Pancreas (tissue), 10 donors: ENCODE results near the gene EVI5. TPM values are rescaled to one million over a fixed set of nuclear protein-coding genes. Genes with fewer than 3 reads are reported as not detected.

Experiments
- ATAC-seq, 4 donors: fragments of 200-7000 bp; cut with Tn5 transposase; one replicate each; pipeline versions ENCODE4 v1.8.0 to v1.9.1; 2020; ENCODE audit warnings: mild to moderate bottlenecking in 4 of 4, moderate library complexity in 4 of 4
- DNase-seq, 6 donors: peaks; one replicate each; pipeline ENCODE4 v3.0.0-alpha.2; 2020
- FAIRE-seq: peaks from 2 replicates; lab custom pipeline; 2012; peaks lifted over from hg19 to GRCh38; lab: Jason Lieb, UNC
- H3K27ac ChIP-seq, 4 donors: fragments of 200-600 bp; sonication (generic); 1 replicate in 3 of 4; 2 replicates in 1 of 4; pipeline versions ENCODE4 v1.5.0 to v1.8.0; 2020
- H3K27me3 ChIP-seq, 4 donors: fragments of 200-600 bp; one replicate each; pipeline ENCODE4 v1.8.0; 2021
- H3K36me3 ChIP-seq, 3 donors: fragments of 200-600 bp; sonication (generic) in 1 of 3; one replicate each; pipeline versions ENCODE4 v1.5.0 to v1.8.0; 2020 to 2021
- H3K4me1 ChIP-seq, 3 donors: fragments of 200-600 bp; one replicate each; pipeline ENCODE4 v1.8.0; 2021
- H3K4me3 ChIP-seq, 4 donors: fragments of 200-600 bp; sonication (generic) in 2 of 4; one replicate each; pipeline versions ENCODE4 v1.5.0 to v1.8.0; 2020 to 2021
- H3K9me3 ChIP-seq, 4 donors: fragments of 200-600 bp; one replicate each; pipeline ENCODE4 v1.8.0; 2021
- WGBS, 2 donors: extraction: QIAGEN DNeasy Blood & Tissue Kit; methylation state at CpG; one replicate each; pipeline ENCODE4 v1.1.7; 2013; 5-methylcytosine and 5-hydroxymethylcytosine counted together
- intact Hi-C, 3 donors: fragments of 100-400 bp; cut with DNase I; formaldehyde crosslinking; loops; one replicate each; pipeline versions ENCODE4 v1.11.1 to v1.14.2; 2022
- polyA plus RNA-seq, 2 donors: library from polyadenylated mRNA; stranded (reverse); fragments of 200-250 nt; gene quantifications; one replicate each; pipeline ENCODE4 v1.2.3, GENCODE V29; 2013
- total RNA-seq, 6 donors: library from RNA; stranded (reverse); fragmentation: NEBNext Ultra II Directional in 4 of 6; extraction: Animal tissue kit (Norgen Biotek cat#: 25700) in 4 of 6; gene quantifications; one replicate each; pipeline versions ENCODE4 v1.2.1 to v1.2.4, GENCODE V29; 2021 to 2023
- TF ChIP-seq, protein P1 (sequence below), 4 donors: fragments of 200-600 bp; sonication (generic) in 3 of 4; IDR thresholded peaks; one replicate each; pipeline versions ENCODE4 v1.5.0 to v1.8.0; 2021; ENCODE audit warnings: antibody characterized with exemption in 4 of 4
- donor health status: healthy with polysubstance abuse.
- donor health status: DM: no; HTN: no; CAD: no; lungs with moderate emphysema.
- donor health status: DM: no; HTN: no; CAD: no.
- donor health status: control.
- donor health status: control.
- donor health status: Bipolar disorder and iron deficiency.
- donor health status: DM: yes; HTN: yes; CAD: no.
- donor health status: DM: no; HTN: no; CAD: no.
- donor health status: DM: no; HTN: no; CAD: no.
- donor health status: DM: yes; HTN: yes; CAD: no.

EVI5 gene
- total and polyA plus RNA-seq, 8 donors, result 3.3 to 21.7 (median 12.7) TPM

DNA sequence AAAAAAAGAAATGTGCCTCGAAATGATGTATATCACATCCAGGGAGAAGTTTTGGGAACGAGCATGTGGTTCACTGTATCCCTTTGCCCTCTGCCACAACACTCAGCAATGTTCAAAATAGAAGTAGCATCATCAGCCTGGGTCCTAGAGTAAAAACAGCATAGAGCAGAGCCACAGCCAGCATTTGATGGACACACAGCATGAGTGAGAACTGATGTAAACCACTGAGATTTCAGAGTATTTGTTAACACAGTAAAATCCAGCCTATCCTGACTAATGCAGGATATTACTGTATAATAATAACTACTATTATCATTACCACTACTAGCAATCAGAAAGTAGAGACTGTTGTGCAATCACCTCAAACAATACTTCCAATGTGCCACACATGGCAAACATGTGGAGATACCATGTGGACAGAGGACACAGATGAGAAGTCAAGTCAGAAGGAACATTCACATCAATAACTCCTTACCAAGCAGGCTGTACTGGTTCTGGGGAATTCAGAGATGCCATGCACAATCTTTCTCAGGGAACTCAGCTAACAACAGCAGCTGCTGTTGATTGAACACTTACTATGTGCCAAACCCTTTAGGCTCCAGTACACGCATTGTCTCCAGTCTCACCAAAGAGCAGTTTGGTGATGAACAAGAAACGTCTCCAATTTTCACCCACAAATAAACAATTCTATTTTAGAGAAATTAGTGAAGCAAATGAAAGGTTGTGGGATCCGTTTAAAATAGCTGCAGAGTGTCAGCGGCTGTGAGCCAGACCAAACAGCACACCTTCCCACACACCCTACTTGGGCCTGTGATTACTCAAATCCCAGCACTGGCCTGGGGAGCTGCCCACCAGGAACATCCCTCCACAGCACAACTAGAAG is 281.6 kb downstream of the EVI5 start:
- Histone ChIP-seq H3K4me1 (no peaks in the 10 kb centered on the region), H3K36me3 (no peaks in the 10 kb centered on the region), H3K4me3 (no peak overlapping the region), H3K27ac (no peak overlapping the region), H3K9me3 (no peaks in the 10 kb centered on the region), H3K27me3 (no peaks in the 10 kb centered on the region)
- DNase-seq (no peak), FAIRE-seq (no peak), ATAC-seq (no peak)
- TF ChIP-seq, protein P1, sequence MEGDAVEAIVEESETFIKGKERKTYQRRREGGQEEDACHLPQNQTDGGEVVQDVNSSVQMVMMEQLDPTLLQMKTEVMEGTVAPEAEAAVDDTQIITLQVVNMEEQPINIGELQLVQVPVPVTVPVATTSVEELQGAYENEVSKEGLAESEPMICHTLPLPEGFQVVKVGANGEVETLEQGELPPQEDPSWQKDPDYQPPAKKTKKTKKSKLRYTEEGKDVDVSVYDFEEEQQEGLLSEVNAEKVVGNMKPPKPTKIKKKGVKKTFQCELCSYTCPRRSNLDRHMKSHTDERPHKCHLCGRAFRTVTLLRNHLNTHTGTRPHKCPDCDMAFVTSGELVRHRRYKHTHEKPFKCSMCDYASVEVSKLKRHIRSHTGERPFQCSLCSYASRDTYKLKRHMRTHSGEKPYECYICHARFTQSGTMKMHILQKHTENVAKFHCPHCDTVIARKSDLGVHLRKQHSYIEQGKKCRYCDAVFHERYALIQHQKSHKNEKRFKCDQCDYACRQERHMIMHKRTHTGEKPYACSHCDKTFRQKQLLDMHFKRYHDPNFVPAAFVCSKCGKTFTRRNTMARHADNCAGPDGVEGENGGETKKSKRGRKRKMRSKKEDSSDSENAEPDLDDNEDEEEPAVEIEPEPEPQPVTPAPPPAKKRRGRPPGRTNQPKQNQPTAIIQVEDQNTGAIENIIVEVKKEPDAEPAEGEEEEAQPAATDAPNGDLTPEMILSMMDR (IDR thresholded peaks at IDR 0.05), result no peak
- intact Hi-C loops, result no loop called here
- WGBS, 2 donors, result 73 to 79% methylated on average over 6 of the region's 6 CpGs

DNA sequence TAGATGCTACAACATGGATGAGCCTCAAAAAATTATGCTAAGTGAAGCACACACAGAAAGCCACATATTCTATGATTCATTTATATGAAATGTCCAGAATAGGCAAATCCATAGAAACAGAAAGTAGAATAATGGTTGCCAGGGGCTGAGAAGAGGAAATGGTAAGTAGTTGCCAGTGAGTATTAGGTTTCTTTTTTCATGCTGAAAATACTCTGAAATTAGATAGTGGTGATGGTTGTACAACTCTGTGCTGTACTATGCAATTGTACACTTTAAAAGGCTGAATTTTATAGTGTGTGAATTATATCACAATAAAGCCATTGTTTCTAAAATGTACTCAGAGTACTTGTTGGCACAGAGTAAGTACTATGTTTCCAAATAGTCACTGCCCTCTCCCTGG is 282.7 kb downstream of the EVI5 start:
- ATAC-seq, result no peak
- no peak for FAIRE-seq

DNA sequence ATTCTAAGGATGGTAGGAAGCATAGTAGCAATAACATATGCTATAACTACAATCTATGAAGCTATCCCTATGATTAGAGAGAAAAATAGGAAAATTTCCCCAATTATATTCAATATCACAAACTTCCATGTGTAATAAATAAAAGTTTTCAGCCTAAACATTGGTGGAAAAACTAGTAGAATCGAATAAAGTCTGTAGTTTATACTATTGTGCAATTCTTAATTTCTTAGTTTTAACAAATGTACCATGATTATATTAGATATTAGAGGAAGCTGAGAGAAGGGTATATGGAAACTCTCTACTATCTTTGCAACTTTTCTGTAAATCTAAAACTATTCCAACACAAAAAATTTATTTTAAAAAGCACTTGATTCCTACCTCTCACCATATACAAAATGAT is 284.4 kb downstream of the EVI5 start:
- Histone ChIP-seq H3K9me3 (no peaks in the 10 kb centered on the region), H3K4me3 (no peak overlapping the region), H3K27me3 (no peaks in the 10 kb centered on the region), H3K36me3 (no peaks in the 10 kb centered on the region), H3K27ac (no peak overlapping the region), H3K4me1 (no peaks in the 10 kb centered on the region)
- FAIRE-seq (no peak), ATAC-seq (no peak), DNase-seq (no peak)
- WGBS, 2 donors, result 51 to 54% methylated on average over 1 of the region's 1 CpG
- intact Hi-C loops, result no loop called here
- TF ChIP-seq, protein P1 (IDR thresholded peaks at IDR 0.05), result no peak

More for the DNA sequence above, 282.7 kb downstream of the EVI5 start:
- Histone ChIP-seq H3K4me3 (no peak overlapping the region), H3K9me3 (no peaks in the 10 kb centered on the region), H3K27ac (no peak overlapping the region), H3K4me1 (no peaks in the 10 kb centered on the region), H3K36me3 (no peaks in the 10 kb centered on the region), H3K27me3 (no peaks in the 10 kb centered on the region)
- TF ChIP-seq, protein P1 (IDR thresholded peaks at IDR 0.05), result no peak
- no peak for DNase-seq
- intact Hi-C loops, result no loop called here

DNA sequence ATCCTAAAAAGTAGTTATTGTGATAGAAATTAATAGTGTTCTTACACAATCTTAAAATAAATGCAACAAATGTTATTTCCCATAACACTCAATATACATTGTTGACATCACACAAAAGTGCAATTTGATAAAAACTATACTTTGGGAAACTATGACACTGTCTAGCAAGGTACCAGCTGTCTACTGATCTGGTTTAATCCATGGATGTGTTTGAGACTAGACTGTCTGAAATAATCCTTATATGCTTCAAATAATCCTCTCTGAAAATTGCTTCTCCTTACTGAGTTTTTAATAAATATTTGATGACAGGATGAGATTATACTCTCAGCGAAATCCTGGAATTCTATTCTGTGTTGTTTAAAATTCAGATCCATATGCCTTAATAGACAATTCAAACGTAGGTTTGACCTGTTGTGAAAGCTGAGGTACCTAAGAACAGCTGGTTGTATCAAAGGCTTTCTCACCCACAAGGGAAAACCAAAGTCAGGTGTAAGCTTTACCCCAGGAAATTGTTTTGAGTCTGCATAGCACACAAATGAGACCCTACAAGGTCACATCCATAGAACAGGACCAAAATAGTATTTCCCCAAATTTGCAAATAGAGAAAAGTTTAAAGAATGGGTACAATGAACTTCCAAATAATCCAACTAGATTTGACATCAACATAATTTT is 289.4 kb downstream of the EVI5 start:
- Histone ChIP-seq H3K27me3 (no peaks in the 10 kb centered on the region), H3K4me1 (no peaks in the 10 kb centered on the region), H3K27ac (no peak overlapping the region), H3K9me3 (no peaks in the 10 kb centered on the region), H3K36me3 (no peaks in the 10 kb centered on the region), H3K4me3 (no peak overlapping the region)
- no peak for ATAC-seq
- TF ChIP-seq, protein P1 (IDR thresholded peaks at IDR 0.05), result no peak
- 71 to 87% methylated on average over 2 of the region's 2 CpGs for WGBS, 2 donors
- intact Hi-C loops, result no loop called here
- no peak for FAIRE-seq
- no peak for DNase-seq
